Mesenchymal stem cell (in vitro differentiated cells and primary cell): ENCODE results near the gene SORCS3.

ENCODE experiments used
- DNase-seq: peaks from one replicate; pipeline ENCODE4 v3.0.0-alpha.2; 2013
- H2AFZ ChIP-seq: one replicate; pipeline ENCODE4 v1.6.1; 2013; ENCODE audit warnings: low read depth, mild to moderate bottlenecking, control low read depth, inconsistent platforms, low read length, moderate library complexity
- H2AK5ac ChIP-seq: 2 replicates; pipeline ENCODE4 v1.6.1; 2013; ENCODE audit warnings: low read length, moderate library complexity, mild to moderate bottlenecking, inconsistent platforms; ENCODE audit not compliant: severe bottlenecking
- H2BK120ac ChIP-seq: one replicate; pipeline ENCODE4 v1.6.1; 2013; ENCODE audit warnings: low read depth, mild to moderate bottlenecking, inconsistent platforms, low read length, moderate library complexity
- H2BK12ac ChIP-seq, 2 experiments: one replicate each; pipeline ENCODE4 v1.6.1; 2013; ENCODE audit warnings: inconsistent platforms in 2 of 2, low read length in 2 of 2, mild to moderate bottlenecking in 2 of 2, moderate library complexity in 2 of 2, control low read depth in 1 of 2
- H2BK15ac ChIP-seq: one replicate; pipeline ENCODE4 v1.6.1; 2013; ENCODE audit warnings: mild to moderate bottlenecking, low read depth, inconsistent platforms; ENCODE audit not compliant: poor library complexity, severe bottlenecking
- H2BK5ac ChIP-seq: 2 replicates; pipeline ENCODE4 v1.6.1; 2013; ENCODE audit warnings: low read depth, mild to moderate bottlenecking, low read length, control low read depth, inconsistent platforms; ENCODE audit not compliant: poor library complexity, severe bottlenecking
- H3K14ac ChIP-seq, 2 experiments: one replicate each; pipeline ENCODE4 v1.6.1; 2013; ENCODE audit warnings: inconsistent platforms in 2 of 2, low read length in 2 of 2, control low read depth in 1 of 2, mild to moderate bottlenecking in 1 of 2, moderate library complexity in 1 of 2
- H3K18ac ChIP-seq, 2 experiments: one replicate each; pipeline ENCODE4 v1.6.1; 2013; ENCODE audit warnings: inconsistent platforms in 2 of 2, low read length in 2 of 2, control low read depth in 1 of 2, low read depth in 1 of 2, mild to moderate bottlenecking in 1 of 2
- H3K23ac ChIP-seq, 2 experiments: one replicate each; pipeline ENCODE4 v1.6.1; 2013; ENCODE audit warnings: inconsistent platforms in 2 of 2, low read length in 2 of 2, mild to moderate bottlenecking in 2 of 2, moderate library complexity in 2 of 2, control low read depth in 1 of 2
- H3K27ac ChIP-seq: 2 replicates; pipeline ENCODE4 v1.5.1; 2013; ENCODE audit warnings: mild to moderate bottlenecking, moderate library complexity, low read length, control low read depth, inconsistent platforms; ENCODE audit not compliant: poor library complexity, severe bottlenecking
- H3K27me3 ChIP-seq, 2 experiments: 2 replicates each; pipeline versions ENCODE4 v1.6.1 to v1.7.0; 2013; ENCODE audit warnings: low read length in 2 of 2, mild to moderate bottlenecking in 2 of 2, moderate library complexity in 2 of 2, control low read depth in 1 of 2, inconsistent platforms in 1 of 2; ENCODE audit not compliant: control insufficient read depth in 1 of 2, insufficient read depth in 1 of 2
- H3K36me3 ChIP-seq, 2 experiments: 2 replicates each; pipeline versions ENCODE4 v1.6.1 to v1.7.0; 2013; ENCODE audit warnings: low read length in 2 of 2, control low read depth in 1 of 2, inconsistent platforms in 1 of 2, low read depth in 1 of 2, mild to moderate bottlenecking in 1 of 2; ENCODE audit not compliant: insufficient read depth in 2 of 2, control insufficient read depth in 1 of 2
- H3K4ac ChIP-seq, 2 experiments: one replicate each; pipeline ENCODE4 v1.6.1; 2013; ENCODE audit warnings: inconsistent platforms in 2 of 2, low read length in 2 of 2, mild to moderate bottlenecking in 2 of 2, moderate library complexity in 2 of 2, control low read depth in 1 of 2, low read depth in 1 of 2
- H3K4me1 ChIP-seq: 2 replicates; pipeline ENCODE4 v1.6.1; 2013; ENCODE audit warnings: low read depth, low read length, control low read depth; ENCODE audit not compliant: control insufficient read depth, insufficient read depth
- H3K4me2 ChIP-seq: 2 replicates; pipeline ENCODE4 v1.6.1; 2013; ENCODE audit warnings: low read length, mild to moderate bottlenecking, inconsistent platforms; ENCODE audit not compliant: poor library complexity, severe bottlenecking
- H3K4me3 ChIP-seq, 2 experiments: 2 replicates each; pipeline versions ENCODE4 v1.5.1 to v1.7.0; 2013; ENCODE audit warnings: low read length in 2 of 2, mild to moderate bottlenecking in 2 of 2, control low read depth in 1 of 2, low read depth in 1 of 2; ENCODE audit not compliant: insufficient read depth in 1 of 2
- H3K79me1 ChIP-seq: replicated peaks from 2 replicates; pipeline ENCODE4 v1.6.1; 2013; ENCODE audit warnings: mild to moderate bottlenecking, control low read depth, low read length, inconsistent platforms; ENCODE audit not compliant: poor library complexity, severe bottlenecking
- H3K9ac ChIP-seq: 2 replicates; pipeline ENCODE4 v1.7.0; 2013; ENCODE audit warnings: mild to moderate bottlenecking, low read length, moderate library complexity
- H3K9me3 ChIP-seq: 2 replicates; pipeline ENCODE4 v1.7.0; 2013; ENCODE audit warnings: mild to moderate bottlenecking, low read length; ENCODE audit not compliant: control insufficient read depth
- H4K8ac ChIP-seq: one replicate; pipeline ENCODE4 v1.6.1; 2013; ENCODE audit warnings: inconsistent platforms, mild to moderate bottlenecking, low read length, moderate library complexity
- H4K91ac ChIP-seq: one replicate; pipeline ENCODE4 v1.6.1; 2013; ENCODE audit warnings: mild to moderate bottlenecking, low read length, inconsistent platforms
- WGBS: methylation state at CpG from one replicate; pipeline ENCODE4 v1.1.7; 2013; ENCODE audit warnings: mixed read lengths; 5-methylcytosine and 5-hydroxymethylcytosine counted together

Gene SORCS3

GRCh38 chr10:105258036-105258673 is 617.1 kb downstream of the SORCS3 start:
- Histone ChIP-seq H3K36me3 (no peaks in the 10 kb centered on the region), H2BK5ac (no peak overlapping the region), H3K9me3 (no peaks in the 10 kb centered on the region), H3K27me3 (no peaks in the 10 kb centered on the region), H3K4me3 (no peak overlapping the region), H3K9ac (no peak overlapping the region), H3K18ac (no peak overlapping the region), H3K14ac (no peak overlapping the region), H2BK120ac (no peak overlapping the region), H3K23ac (no peak overlapping the region), H3K4me2 (no peak overlapping the region), H2BK12ac (no peak overlapping the region), H2AK5ac (no peak overlapping the region), H2BK15ac (no peak overlapping the region), H4K91ac (no peak overlapping the region), H4K8ac (no peak overlapping the region), H2AFZ (no peak overlapping the region), H3K27ac (no peak overlapping the region), H3K79me1 (no peaks in the 10 kb centered on the region), H3K4ac (no peak overlapping the region), H3K4me1 (no peaks in the 10 kb centered on the region)
- WGBS = 80% methylated on average over 3 of the region's 3 CpGs
- no peak for DNase-seq

GRCh38 chr10:105258674-105259065 is 617.6 kb downstream of the SORCS3 start:
- H2BK12ac ChIP-seq = no peak overlapping the region
- H2BK15ac ChIP-seq = no peak overlapping the region
- H2AFZ ChIP-seq = no peak overlapping the region
- no peaks in the 10 kb centered on the region for H3K4me1 ChIP-seq
- no peaks in the 10 kb centered on the region for H3K36me3 ChIP-seq
- no peaks in the 10 kb centered on the region for H3K9me3 ChIP-seq
- no peak overlapping the region for H4K8ac ChIP-seq
- no peak overlapping the region for H3K27ac ChIP-seq
- H4K91ac ChIP-seq = no peak overlapping the region
- H2AK5ac ChIP-seq = no peak overlapping the region
- H2BK5ac ChIP-seq = no peak overlapping the region
- H3K4ac ChIP-seq = no peak overlapping the region
- no peak overlapping the region for H3K14ac ChIP-seq
- no peak for DNase-seq
- H3K4me3 ChIP-seq = no peak overlapping the region
- WGBS = 55% methylated on average over 1 of the region's 1 CpG
- no peak overlapping the region for H3K23ac ChIP-seq
- no peak overlapping the region for H2BK120ac ChIP-seq
- H3K79me1 ChIP-seq = no peaks in the 10 kb centered on the region
- H3K9ac ChIP-seq = no peak overlapping the region
- H3K4me2 ChIP-seq = no peak overlapping the region
- no peak overlapping the region for H3K18ac ChIP-seq
- no peaks in the 10 kb centered on the region for H3K27me3 ChIP-seq

- no peak for DNase-seq
- WGBS = 43% methylated on average over 1 of the region's 2 CpGs
- H3K23ac ChIP-seq = no peak overlapping the region
These were observed 618.1 kb downstream of the SORCS3 start for GRCh38 chr10:105259201-105259600.

GRCh38 chr10:105262666-105263065 is 621.6 kb downstream of the SORCS3 start:
- Histone ChIP-seq H2BK15ac (no peak overlapping the region), H3K9me3 (no peaks in the 10 kb centered on the region), H2BK5ac (no peak overlapping the region), H3K79me1 (no peaks in the 10 kb centered on the region), H3K27ac (no peak overlapping the region), H3K4me1 (no peaks in the 10 kb centered on the region), H3K18ac (no peak overlapping the region), H3K23ac (no peak overlapping the region), H3K36me3 (no peaks in the 10 kb centered on the region), H2BK120ac (no peak overlapping the region), H4K91ac (no peak overlapping the region), H3K4ac (no peak overlapping the region), H4K8ac (no peak overlapping the region), H2BK12ac (no peak overlapping the region), H2AFZ (no peak overlapping the region), H3K27me3 (no peaks in the 10 kb centered on the region), H3K4me2 (no peak overlapping the region), H3K9ac (no peak overlapping the region), H3K4me3 (no peak overlapping the region), H2AK5ac (no peak overlapping the region), H3K14ac (no peak overlapping the region)
- DNase-seq = no peak
- no CpG with 5 or more reads among the region's 2 CpGs for whole genome bisulfite sequencing

More at GRCh38 chr10:105259201-105259600, 618.1 kb downstream of the SORCS3 start:
- H3K4me1 ChIP-seq = no peaks in the 10 kb centered on the region
- no peak overlapping the region for H2BK15ac ChIP-seq
- H3K14ac ChIP-seq = no peak overlapping the region
- no peaks in the 10 kb centered on the region for H3K79me1 ChIP-seq
- H3K9me3 ChIP-seq = no peaks in the 10 kb centered on the region
- no peaks in the 10 kb centered on the region for H3K36me3 ChIP-seq
- no peaks in the 10 kb centered on the region for H3K27me3 ChIP-seq
- no peak overlapping the region for H2AFZ ChIP-seq
- no peak overlapping the region for H2AK5ac ChIP-seq
- H4K8ac ChIP-seq = no peak overlapping the region
- no peak overlapping the region for H2BK120ac ChIP-seq
- no peak overlapping the region for H2BK5ac ChIP-seq
- H3K4ac ChIP-seq = no peak overlapping the region
- H4K91ac ChIP-seq = no peak overlapping the region
- H3K4me2 ChIP-seq = no peak overlapping the region
- H3K9ac ChIP-seq = no peak overlapping the region
- H3K4me3 ChIP-seq = no peak overlapping the region
- no peak overlapping the region for H3K18ac ChIP-seq
- no peak overlapping the region for H3K27ac ChIP-seq
- no peak overlapping the region for H2BK12ac ChIP-seq
